Measurements from ENCODE around the gene GOSR2. TPM values are rescaled to one million over a fixed set of nuclear protein-coding genes. Genes with fewer than 3 reads are reported as not detected.

The GOSR2 gene
- total RNA-seq, 4 donors from 2014 or later, result 37.7 to 44.9 (median 43.8) TPM

GRCh38 chr17:46935658-46936266, 12.8 kb downstream of the GOSR2 start:
- intact Hi-C loops (cut with DNase I), result no loop called here
- H3K4me1 ChIP-seq, result peaks cover 0 to 3% (median 1%) of the 10 kb centered on the region in 4 donors
- no peak overlapping the region for H3K4me3 ChIP-seq
- no peak overlapping the region for H3K27ac ChIP-seq (replicated peaks in 1 of 4)
- no peaks in the 10 kb centered on the region for H3K27me3 ChIP-seq
- H3K9me3 ChIP-seq, result no peaks in the 10 kb centered on the region
- 63% methylated on average over 7 of the region's 7 CpGs for WGBS
- DNase-seq (ENCODE audit: extremely low spot score), result no peak
- TF ChIP-seq POLR2A (IDR thresholded peaks at IDR 0.05; ENCODE audit: low read depth), result no peak
- TF ChIP-seq EP300 (IDR thresholded peaks at IDR 0.05), result no peak
- no peak for TF ChIP-seq POLR2AphosphoS5 (IDR thresholded peaks at IDR 0.05)
- TF ChIP-seq CTCF (IDR thresholded peaks at IDR 0.05), result no peak
- peaks cover 81 to 100% (median 97%) of the 10 kb centered on the region in 4 donors for H3K36me3 ChIP-seq

GRCh38 chr17:46940692-46941404, 17.9 kb downstream of the GOSR2 start:
- no peaks in the 10 kb centered on the region for H3K9me3 ChIP-seq
- no peak overlapping the region for H3K4me3 ChIP-seq
- DNase-seq (ENCODE audit: extremely low spot score), result no peak
- H3K27ac ChIP-seq (replicated peaks in 1 of 4), result no peak overlapping the region
- no peaks in the 10 kb centered on the region for H3K27me3 ChIP-seq
- 43% methylated on average over 7 of the region's 7 CpGs for WGBS
- TF ChIP-seq CTCF (IDR thresholded peaks at IDR 0.05) (peak; percentile 67 to 81 (median 72)), EP300 (IDR thresholded peaks at IDR 0.05) (no peak), POLR2AphosphoS5 (IDR thresholded peaks at IDR 0.05) (no peak), POLR2A (IDR thresholded peaks at IDR 0.05; ENCODE audit: low read depth) (no peak)
- H3K36me3 ChIP-seq, result peaks cover 32 to 63% (median 53%) of the 10 kb centered on the region in 4 donors
- intact Hi-C loops (cut with DNase I), result loop anchor here (5.0 kb wide), 1 partner anchor 56 kb away; no protein-coding TSS in a partner anchor
- H3K4me1 ChIP-seq, result peaks cover 19 to 34% (median 23%) of the 10 kb centered on the region in 4 donors

GRCh38 chr17:46942441-46943217, 19.7 kb downstream of the GOSR2 start:
- 58% methylated on average over 10 of the region's 10 CpGs for WGBS
- Histone ChIP-seq H3K4me1 (peaks cover 19 to 34% (median 23%) of the 10 kb centered on the region in 4 donors), H3K27ac (replicated peaks in 1 of 4) (no peak overlapping the region), H3K27me3 (no peaks in the 10 kb centered on the region), H3K4me3 (no peak overlapping the region), H3K36me3 (peaks cover 26 to 45% (median 39%) of the 10 kb centered on the region in 4 donors), H3K9me3 (no peaks in the 10 kb centered on the region)
- TF ChIP-seq POLR2AphosphoS5 (IDR thresholded peaks at IDR 0.05) (no peak), CTCF (IDR thresholded peaks at IDR 0.05) (peak; percentile 63 to 80 (median 65)), POLR2A (IDR thresholded peaks at IDR 0.05; ENCODE audit: low read depth) (no peak), EP300 (IDR thresholded peaks at IDR 0.05) (no peak)
- DNase-seq (ENCODE audit: extremely low spot score), result no peak
- intact Hi-C loops (cut with DNase I), result loop anchor here (5.0 kb wide), 1 partner anchor 55 kb away; no protein-coding TSS in a partner anchor

- TF ChIP-seq POLR2A (IDR thresholded peaks at IDR 0.05; ENCODE audit: low read depth) (no peak), EP300 (IDR thresholded peaks at IDR 0.05) (no peak), CTCF (IDR thresholded peaks at IDR 0.05) (no peak), POLR2AphosphoS5 (IDR thresholded peaks at IDR 0.05) (no peak)
- H3K4me3 ChIP-seq, result no peak overlapping the region
- peaks cover 19 to 34% (median 23%) of the 10 kb centered on the region in 4 donors for H3K4me1 ChIP-seq
- H3K27ac ChIP-seq (replicated peaks in 1 of 4), result no peak overlapping the region
- intact Hi-C loops (cut with DNase I), result loop anchor here (5.0 kb wide), 1 partner anchor 54 kb away; no protein-coding TSS in a partner anchor
- peaks cover 21 to 40% (median 34%) of the 10 kb centered on the region in 4 donors for H3K36me3 ChIP-seq
- H3K9me3 ChIP-seq, result no peaks in the 10 kb centered on the region
- WGBS, result 64% methylated on average over 2 of the region's 2 CpGs
- DNase-seq (ENCODE audit: extremely low spot score), result no peak
- no peaks in the 10 kb centered on the region for H3K27me3 ChIP-seq
Measured at GRCh38 chr17:46943218-46943500, 20.2 kb downstream of the GOSR2 start.
